HG03469 (cell line): ENCODE results near the gene GNPTAB.

ENCODE experiments used
- ATAC-seq: cut with Tn5 transposase; IDR thresholded peaks from one replicate; pipeline ENCODE4 v1.9.1; 2021; ENCODE audit warnings: mild to moderate bottlenecking, moderate library complexity, moderate number of reproducible peaks; ENCODE audit not compliant: unreplicated experiment

The GNPTAB gene

DNA sequence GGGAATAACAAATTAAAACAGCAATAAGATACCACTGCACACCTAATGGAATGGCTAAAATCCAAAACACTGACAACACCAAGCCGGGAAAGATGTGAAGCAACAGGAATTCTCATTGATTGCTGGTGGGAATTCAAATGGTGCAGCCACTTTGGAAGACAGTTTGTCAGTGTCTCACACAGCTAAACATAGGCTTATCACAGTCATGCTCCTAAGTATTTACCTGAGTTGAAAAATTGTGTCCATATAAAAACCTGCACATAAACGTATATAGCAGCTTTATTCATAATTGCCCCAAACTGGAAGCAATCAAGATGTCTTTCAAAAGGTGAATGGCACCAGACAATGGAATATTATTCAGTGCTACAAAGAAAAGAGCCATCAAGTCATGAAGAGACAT, 21.6 kb downstream of the GNPTAB start:
- ATAC-seq, result no peak

DNA sequence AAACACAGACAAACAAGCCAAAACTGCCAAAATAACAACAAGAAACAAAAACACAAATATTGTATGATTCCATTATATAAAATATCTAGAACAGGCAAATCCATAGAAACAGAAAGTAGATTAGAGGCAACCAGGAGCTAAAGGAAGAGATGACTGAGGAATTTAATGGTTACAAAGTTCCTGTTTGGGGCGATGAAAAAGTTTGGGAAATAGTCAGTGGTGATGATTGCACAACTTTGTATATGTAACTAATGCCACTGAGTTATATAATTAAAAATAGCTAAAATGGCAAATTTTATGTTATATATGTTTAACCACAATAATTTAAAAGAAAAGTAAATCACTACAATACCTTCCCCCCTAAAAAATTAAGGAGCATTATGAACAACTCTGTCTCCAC, 24.5 kb downstream of the GNPTAB start:
- no peak for ATAC-seq

DNA sequence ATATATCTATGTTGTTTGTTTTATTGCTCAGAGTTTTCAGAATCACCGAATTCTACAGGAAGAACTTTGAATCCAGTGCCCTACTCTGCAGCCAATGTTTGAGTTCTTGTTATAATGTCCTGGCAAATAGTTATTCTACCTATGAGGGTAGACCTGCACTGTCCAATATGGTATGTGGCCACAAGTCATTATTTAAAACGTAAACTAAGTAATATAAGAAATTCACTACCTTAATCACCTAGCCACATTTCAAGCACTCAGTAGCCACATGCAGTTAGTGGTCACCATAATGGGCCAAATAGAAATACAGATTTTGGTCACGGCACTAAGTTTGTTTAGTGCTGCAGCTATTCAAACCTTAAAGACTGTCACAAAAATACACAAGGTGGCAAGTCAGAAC, 26.4 kb downstream of the GNPTAB start:
- no peak for ATAC-seq

DNA sequence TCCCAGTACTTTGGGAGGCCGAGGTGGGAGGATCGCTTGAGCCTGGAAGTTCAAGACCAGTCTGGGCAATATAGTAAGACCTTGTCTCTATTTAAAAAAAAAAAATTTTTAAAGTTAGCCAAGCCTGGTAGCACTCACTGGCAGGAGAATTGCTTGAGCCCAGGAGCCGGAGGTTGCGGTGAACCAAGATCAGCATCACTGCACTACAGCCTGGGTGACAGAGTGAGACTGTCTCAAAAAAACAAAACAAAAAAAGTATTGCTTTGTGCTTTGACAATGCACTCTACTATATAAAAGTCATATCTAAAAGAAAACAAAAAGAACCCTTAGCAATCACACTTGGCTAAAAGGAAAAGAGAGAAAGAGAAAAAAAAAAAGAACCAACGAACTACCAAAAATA, 26.8 kb downstream of the GNPTAB start:
- no peak for ATAC-seq

DNA sequence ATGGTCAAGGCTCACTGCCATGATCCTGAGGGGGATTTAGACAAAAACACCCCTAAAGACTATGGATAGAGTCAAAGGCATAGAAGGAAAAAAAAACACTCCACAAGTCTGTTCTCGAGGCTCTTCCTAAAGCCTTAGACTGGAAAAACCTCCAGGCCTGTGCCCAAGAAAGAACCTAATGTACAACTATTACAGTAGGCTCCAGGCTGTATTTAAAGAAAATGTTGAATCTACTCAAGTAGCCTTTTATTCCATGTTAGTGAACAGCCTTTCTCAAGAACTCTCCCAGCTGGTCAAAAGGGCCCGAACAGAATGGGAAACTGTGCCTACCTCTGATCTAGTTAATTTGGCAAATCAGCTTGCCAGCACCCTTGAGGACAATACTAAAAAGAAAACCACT, 28.3 kb downstream of the GNPTAB start:
- no peak for ATAC-seq

- ATAC-seq, result no peak
Observed at GRCh38 chr12:101799774-101800173, 31.0 kb downstream of the GNPTAB start.

DNA sequence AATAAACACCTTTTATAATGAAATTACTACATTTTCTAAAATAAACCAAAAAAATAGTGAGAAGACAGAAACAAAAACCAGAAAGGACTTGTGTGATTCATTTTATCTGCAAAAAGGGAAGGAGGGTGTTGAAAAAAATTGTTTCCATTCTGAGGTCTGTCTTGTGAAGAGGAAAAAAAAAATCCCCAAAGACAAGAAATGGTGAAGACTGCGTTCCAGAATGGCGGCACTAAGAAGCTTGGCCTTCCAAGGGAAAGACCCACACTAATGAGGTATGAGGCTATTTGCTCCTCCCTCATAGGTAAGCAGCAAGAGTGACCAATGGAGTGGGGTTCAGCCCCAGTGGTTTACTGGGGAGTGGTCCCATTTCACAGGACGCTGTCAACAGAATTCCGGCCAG, 35.0 kb downstream of the GNPTAB start:
- no peak for ATAC-seq

DNA sequence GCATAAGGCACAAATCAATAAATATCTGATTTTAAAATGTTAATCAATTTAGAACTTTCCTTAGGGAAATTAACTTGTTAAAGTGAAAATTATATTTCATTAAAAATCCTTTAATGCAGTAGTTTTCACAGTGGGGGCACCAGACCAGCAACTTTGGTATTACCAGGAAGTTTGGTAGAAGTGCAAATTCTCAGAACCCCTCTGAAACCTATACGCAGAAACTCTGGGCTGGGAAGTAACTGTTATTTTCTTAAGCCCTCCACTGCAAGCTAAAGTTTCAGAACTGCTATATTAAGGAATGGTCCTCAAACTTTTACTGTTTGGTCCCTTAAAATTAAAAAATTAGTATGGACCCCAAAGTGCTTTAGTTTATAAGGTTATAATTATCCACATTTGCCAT, 35.7 kb downstream of the GNPTAB start:
- no peak for ATAC-seq

- ATAC-seq, result no peak
Observed at GRCh38 chr12:101794574-101794973, 36.2 kb downstream of the GNPTAB start.

DNA sequence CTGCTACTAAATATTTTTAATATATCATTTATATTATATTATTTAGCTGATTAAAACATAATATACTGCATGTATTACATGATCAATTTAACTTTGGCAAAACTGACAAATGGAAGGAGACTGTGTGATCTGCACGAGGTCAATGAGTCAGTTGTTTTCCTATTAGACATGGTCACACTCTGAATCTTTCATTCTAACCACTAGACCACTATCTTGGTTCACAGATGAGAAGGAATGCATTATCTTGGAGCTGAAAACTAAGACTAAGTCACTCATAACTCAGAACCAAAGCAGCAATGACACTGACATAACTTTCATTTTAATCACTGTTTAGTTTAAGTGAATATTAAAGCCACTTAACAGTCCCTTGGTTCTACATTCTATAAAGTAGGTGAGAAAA, 37.4 kb downstream of the GNPTAB start:
- ATAC-seq, result no peak

GRCh38 chr12:101792046-101792931, 38.5 kb downstream of the GNPTAB start:
- no peak for ATAC-seq

GRCh38 chr12:101789171-101789570, 41.6 kb downstream of the GNPTAB start:
- no peak for ATAC-seq

GRCh38 chr12:101785671-101786070, 45.1 kb downstream of the GNPTAB start:
- no peak for ATAC-seq

DNA sequence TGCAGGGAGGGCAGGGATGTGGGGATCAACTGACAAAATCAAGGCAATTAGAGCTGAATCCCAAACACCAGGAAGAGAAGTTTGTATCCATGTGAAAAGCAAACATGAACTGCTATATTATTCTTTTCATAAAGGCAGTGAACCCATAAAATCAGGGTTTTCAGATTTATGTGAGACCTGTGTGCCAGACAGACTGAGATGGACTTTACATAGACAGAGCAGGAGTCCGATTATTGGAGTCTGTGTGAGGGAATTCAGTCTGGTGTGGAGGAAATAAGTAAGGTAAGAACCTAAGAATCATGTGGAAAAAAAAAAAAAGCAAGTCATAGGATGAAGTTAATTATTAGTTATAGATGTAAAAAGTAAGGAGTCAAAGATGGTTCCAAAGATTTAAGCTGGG, 46.4 kb downstream of the GNPTAB start:
- no peak for ATAC-seq

- ATAC-seq, result no peak
Observed at GRCh38 chr12:101783838-101784237, 46.9 kb downstream of the GNPTAB start.

- ATAC-seq, result no peak
Observed at GRCh38 chr12:101783150-101783549, 47.6 kb downstream of the GNPTAB start.

DNA sequence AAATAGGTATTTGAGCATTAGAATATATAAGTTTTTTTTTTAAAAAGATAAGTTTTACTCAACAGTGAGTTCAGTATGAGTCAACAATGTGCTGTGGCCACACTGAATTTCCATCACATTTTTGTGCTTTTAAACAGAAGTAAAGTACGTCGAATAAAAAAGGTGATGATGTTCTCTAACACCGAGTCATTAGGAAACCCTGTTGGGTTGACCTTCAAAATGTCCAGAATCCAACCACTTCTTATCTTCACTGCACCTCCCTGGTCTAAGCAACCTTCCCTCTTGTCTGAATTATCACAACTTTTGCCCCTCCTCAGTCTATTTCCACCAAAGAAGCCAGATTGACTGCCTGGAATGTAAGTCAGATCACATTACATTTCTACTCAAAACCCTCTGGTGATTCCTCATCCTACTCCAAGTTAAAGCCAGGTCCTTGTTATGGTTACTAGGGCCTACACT, 48.5 kb downstream of the GNPTAB start:
- ATAC-seq, result no peak

- ATAC-seq, result no peak
Observed at GRCh38 chr12:101781834-101782233, 48.9 kb downstream of the GNPTAB start.

DNA sequence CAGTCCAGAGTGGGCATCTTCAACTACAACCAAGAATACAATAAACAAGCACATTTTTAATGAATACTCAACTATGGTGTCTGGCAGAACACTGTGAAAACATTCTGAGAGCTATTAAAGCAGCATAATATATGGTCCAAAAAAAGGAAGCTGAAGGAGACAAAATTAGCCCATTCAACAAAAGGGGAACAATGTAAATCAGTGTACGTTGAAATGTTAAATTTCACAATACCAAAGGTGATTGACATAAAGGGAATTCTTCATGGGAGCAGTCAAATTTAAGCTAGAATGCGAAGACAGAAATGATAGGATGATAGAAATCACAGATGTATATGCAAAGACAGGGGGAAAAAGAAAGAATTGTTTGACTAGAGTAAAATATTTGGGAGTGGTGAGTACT, 50.2 kb downstream of the GNPTAB start:
- ATAC-seq, result no peak

DNA sequence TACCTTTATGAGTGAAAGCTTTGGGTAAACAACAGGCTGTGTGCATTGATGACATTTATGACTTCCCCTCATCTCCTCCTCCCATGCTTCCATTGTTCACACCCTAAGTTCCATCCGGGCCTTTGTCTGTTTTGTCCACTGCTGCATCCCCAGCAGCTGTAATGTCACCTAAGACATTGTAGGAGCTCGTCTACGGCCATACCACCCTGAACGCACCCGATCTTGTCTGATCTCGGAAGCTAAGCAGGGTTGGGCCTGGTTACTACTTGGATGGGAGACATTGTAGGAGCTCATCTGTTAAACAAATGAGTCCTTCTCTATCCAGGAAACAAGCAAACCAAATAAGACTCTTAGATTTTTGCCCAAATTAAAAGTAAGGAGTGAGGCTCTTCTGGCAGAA, 51.1 kb downstream of the GNPTAB start:
- ATAC-seq, result no peak

DNA sequence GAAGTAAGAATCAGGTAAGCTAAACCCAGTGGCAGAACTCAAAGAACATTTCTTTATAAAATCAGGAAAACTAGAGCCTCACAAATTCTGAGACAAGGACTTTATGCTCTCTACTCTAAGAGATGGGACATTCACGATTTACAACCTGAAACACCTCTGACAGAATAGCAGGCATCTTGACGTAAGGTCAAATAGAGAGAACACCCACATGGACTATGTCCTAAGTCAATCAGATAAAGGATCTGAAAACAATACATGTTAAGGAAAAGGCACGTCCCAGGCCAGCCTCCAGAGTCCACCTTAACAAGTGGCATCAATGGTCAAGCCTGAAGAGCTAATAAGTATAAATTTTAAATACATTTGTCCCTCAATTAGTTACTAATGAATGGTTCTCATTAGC, 51.6 kb downstream of the GNPTAB start:
- ATAC-seq, result no peak

GRCh38 chr12:101777978-101778377, 52.8 kb downstream of the GNPTAB start:
- ATAC-seq, result no peak

DNA sequence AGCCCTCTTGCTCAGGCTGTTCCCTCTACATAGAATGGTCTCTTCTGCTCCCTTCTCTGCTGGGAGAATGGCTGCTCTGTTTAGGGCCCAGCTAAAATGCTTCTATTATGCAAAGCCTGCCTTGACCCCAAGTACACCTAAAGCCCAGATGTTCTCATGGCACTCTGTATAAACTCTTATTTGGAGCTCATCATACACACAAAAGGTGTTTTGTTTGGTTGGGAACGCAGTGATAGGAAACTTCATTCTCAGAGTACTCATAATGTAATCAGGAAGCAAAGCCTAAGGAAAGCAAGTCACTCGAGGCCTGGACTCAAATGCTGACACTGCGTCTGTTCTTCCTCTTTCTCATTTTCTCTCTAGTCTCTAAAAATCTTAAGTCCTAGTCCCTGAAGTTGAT, 53.3 kb downstream of the GNPTAB start:
- ATAC-seq, result no peak
